ENCODE measurements around the gene CCT6B. TPM values are rescaled to one million over a fixed set of nuclear protein-coding genes. Genes with fewer than 3 reads are reported as not detected.
"Not testable (repeated sequence)": the region's sequence is repeated elsewhere in the genome, so short reads cannot be mapped to it uniquely, and the experiment has no call there.

Gene CCT6B
- total RNA-seq, 1 experiment from 2014 or later = 1.1 TPM

DNA sequence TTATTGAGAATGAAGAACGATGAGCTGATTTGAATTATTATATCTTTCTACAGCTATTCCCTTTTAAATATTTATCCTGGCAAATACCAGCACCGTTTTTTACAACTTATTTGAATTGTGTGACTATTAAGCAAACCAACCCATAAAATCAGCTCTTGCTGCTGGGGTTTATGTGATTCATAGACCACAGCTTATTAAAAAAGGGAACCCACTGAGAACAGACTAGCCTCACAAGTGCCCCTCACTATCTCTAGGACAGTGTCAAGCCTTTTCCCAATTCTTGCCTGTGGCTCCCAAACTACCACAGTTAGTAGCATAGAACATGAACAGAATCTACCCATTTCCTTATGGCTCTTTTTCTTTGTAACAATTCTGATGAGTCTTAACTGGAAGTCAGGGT, 12.9 kb upstream of the CCT6B start:
- no peak overlapping the region for H3K27ac ChIP-seq (ENCODE audit: low read depth, low read length)
- intact Hi-C loops (cut with micrococcal nuclease) = no loop called here
- no peaks in the 10 kb centered on the region for H3K27me3 ChIP-seq (ENCODE audit: insufficient read depth, low read length)
- no peak overlapping the region for H3K4me2 ChIP-seq (ENCODE audit: low read length)
- ChIA-PET POLR2A (no interaction called here), RAD21 (ENCODE audit: low non-redundant PET in 1 of 2, low total read pairs in 2 of 2, uncharacterized antibody in 2 of 2, unreplicated experiment in 2 of 2) (no interaction called here), CTCF (no interaction called here)
- H3K9me2 ChIP-seq (ENCODE audit: insufficient read depth) = no peaks in the 10 kb centered on the region
- no TSS peak for BruUV-seq (replicated peaks)
- H3K4me1 ChIP-seq (ENCODE audit: control insufficient read depth in 1 of 2, insufficient read depth in 2 of 2, low read length in 2 of 2) = peaks cover 0 to 1% of the 10 kb centered on the region in 2 experiments; a peak in 2 of 4 replicates
- no peak for DNase-seq (ENCODE audit: low read depth, low spot score)
- H3K9me3 ChIP-seq (ENCODE audit: control insufficient read depth in 1 of 2, insufficient read depth in 1 of 2, low read depth in 1 of 2, low read length in 2 of 2) = no peaks in the 10 kb centered on the region
- TF ChIP-seq EGR1 (IDR thresholded peaks at IDR 0.05; ENCODE audit: low read depth) = no peak
- TF ChIP-seq ELF1 (IDR thresholded peaks at IDR 0.05; ENCODE audit: borderline replicate concordance, low read depth) = no peak
- no peak overlapping the region for H3K9ac ChIP-seq (ENCODE audit: low read length)
- no peak overlapping the region for H2AFZ ChIP-seq (ENCODE audit: low read depth, low read length, poor library complexity, severe bottlenecking)
- H3K4me3 ChIP-seq (replicated peaks in 1 of 2; ENCODE audit: low read depth in 1 of 2, low read length in 2 of 2) = no peak overlapping the region
- H4K20me1 ChIP-seq (ENCODE audit: insufficient read depth) = no peaks in the 10 kb centered on the region
- H3K36me3 ChIP-seq (ENCODE audit: control insufficient read depth in 1 of 2, insufficient read depth in 2 of 2, low read length in 2 of 2) = no peaks in the 10 kb centered on the region
- no peak for ATAC-seq
- H3K79me2 ChIP-seq (ENCODE audit: insufficient read depth, low read length) = no peaks in the 10 kb centered on the region

DNA sequence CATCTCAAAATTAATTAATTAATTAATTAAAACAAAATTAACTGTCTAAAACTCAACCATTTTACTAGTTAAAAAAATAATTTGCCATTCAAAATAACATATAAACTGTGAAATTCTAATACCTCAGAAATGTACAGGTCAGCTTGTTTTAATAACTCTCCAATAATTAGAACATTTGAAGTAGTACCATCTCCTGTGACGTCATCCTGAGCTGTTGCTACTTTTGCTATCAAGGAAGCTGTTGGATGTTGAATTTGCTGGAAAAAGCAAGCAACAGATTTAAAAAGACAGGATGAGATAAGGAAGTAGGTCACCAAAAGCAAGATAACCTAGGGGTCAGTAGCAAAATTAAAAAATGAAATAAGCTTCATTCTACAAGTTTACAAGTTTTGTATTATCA, 2.8 kb downstream of the CCT6B start:
- POLR2A ChIA-PET = no interaction called here
- CTCF ChIA-PET = no interaction called here
- ATAC-seq = no peak

GRCh38 chr17:34950780-34951179, 10.5 kb downstream of the CCT6B start:
- peaks cover 16% of the 10 kb centered on the region; the same call in 1 of the 2 replicates for H3K27me3 ChIP-seq (ENCODE audit: insufficient read depth, low read length)
- BruUV-seq (replicated peaks) = not testable (repeated sequence)

More for the DNA sequence above, 2.8 kb downstream of the CCT6B start:
- H3K9me3 ChIP-seq (ENCODE audit: control insufficient read depth in 1 of 2, insufficient read depth in 1 of 2, low read depth in 1 of 2, low read length in 2 of 2) = no peaks in the 10 kb centered on the region
- peaks cover 21% of the 10 kb centered on the region for H3K79me2 ChIP-seq (ENCODE audit: insufficient read depth, low read length)
- H3K9ac ChIP-seq (ENCODE audit: low read length) = no peak overlapping the region
- no peak for DNase-seq (ENCODE audit: low read depth, low spot score)
- H3K9me2 ChIP-seq (ENCODE audit: insufficient read depth) = no peaks in the 10 kb centered on the region
- RAD21 ChIA-PET (ENCODE audit: low non-redundant PET in 1 of 2, low total read pairs in 2 of 2, uncharacterized antibody in 2 of 2, unreplicated experiment in 2 of 2) = no interaction called here
- no peak overlapping the region for H3K4me2 ChIP-seq (ENCODE audit: low read length)
- intact Hi-C loops (cut with micrococcal nuclease) = no loop called here
- no peak overlapping the region for H3K27ac ChIP-seq (ENCODE audit: low read depth, low read length)
- H4K20me1 ChIP-seq (ENCODE audit: insufficient read depth) = no peaks in the 10 kb centered on the region
- H3K36me3 ChIP-seq (ENCODE audit: control insufficient read depth in 1 of 2, insufficient read depth in 2 of 2, low read length in 2 of 2) = peaks cover 0 to 5% of the 10 kb centered on the region in 2 experiments; a peak in 1 of 4 replicates
- no peak overlapping the region for H3K4me3 ChIP-seq (replicated peaks in 1 of 2; ENCODE audit: low read depth in 1 of 2, low read length in 2 of 2)
- H3K4me1 ChIP-seq (ENCODE audit: control insufficient read depth in 1 of 2, insufficient read depth in 2 of 2, low read length in 2 of 2) = peaks cover 7 to 14% of the 10 kb centered on the region in 2 experiments; a peak in 3 of 4 replicates
- BruUV-seq (replicated peaks) = no TSS peak
- TF ChIP-seq ZNF274 (IDR thresholded peaks at IDR 0.05; ENCODE audit: low read depth, low read length) (no peak), POLR2AphosphoS5 (IDR thresholded peaks at IDR 0.05; ENCODE audit: low read depth, low read length) (no peak), EGR1 (IDR thresholded peaks at IDR 0.05; ENCODE audit: low read depth) (no peak), POLR2A (IDR thresholded peaks at IDR 0.05; ENCODE audit: borderline replicate concordance, extremely low read depth, insufficient read depth, insufficient read length) (no peak), JUND (IDR thresholded peaks at IDR 0.05) (no peak), RAD21 (IDR thresholded peaks at IDR 0.05; ENCODE audit: low read depth) (no peak), ATF3 (IDR thresholded peaks at IDR 0.05) (no peak), ELF1 (IDR thresholded peaks at IDR 0.05; ENCODE audit: borderline replicate concordance, low read depth) (no peak)
- TF ChIP-seq, protein P1, sequence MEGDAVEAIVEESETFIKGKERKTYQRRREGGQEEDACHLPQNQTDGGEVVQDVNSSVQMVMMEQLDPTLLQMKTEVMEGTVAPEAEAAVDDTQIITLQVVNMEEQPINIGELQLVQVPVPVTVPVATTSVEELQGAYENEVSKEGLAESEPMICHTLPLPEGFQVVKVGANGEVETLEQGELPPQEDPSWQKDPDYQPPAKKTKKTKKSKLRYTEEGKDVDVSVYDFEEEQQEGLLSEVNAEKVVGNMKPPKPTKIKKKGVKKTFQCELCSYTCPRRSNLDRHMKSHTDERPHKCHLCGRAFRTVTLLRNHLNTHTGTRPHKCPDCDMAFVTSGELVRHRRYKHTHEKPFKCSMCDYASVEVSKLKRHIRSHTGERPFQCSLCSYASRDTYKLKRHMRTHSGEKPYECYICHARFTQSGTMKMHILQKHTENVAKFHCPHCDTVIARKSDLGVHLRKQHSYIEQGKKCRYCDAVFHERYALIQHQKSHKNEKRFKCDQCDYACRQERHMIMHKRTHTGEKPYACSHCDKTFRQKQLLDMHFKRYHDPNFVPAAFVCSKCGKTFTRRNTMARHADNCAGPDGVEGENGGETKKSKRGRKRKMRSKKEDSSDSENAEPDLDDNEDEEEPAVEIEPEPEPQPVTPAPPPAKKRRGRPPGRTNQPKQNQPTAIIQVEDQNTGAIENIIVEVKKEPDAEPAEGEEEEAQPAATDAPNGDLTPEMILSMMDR (IDR thresholded peaks at IDR 0.05 in 2 of 3, conservative IDR thresholded peaks at IDR 0.05 in 1 of 3; ENCODE audit: borderline replicate concordance in 1 of 3, insufficient read depth in 1 of 3, low read depth in 2 of 3, low read length in 2 of 3) = no peak
- H2AFZ ChIP-seq (ENCODE audit: low read depth, low read length, poor library complexity, severe bottlenecking) = no peak overlapping the region
- H3K27me3 ChIP-seq (ENCODE audit: insufficient read depth, low read length) = no peaks in the 10 kb centered on the region

More at GRCh38 chr17:34950780-34951179, 10.5 kb downstream of the CCT6B start:
- H3K4me3 ChIP-seq (replicated peaks in 1 of 2; ENCODE audit: low read depth in 1 of 2, low read length in 2 of 2); DNase-seq (ENCODE audit: low read depth, low spot score); intact Hi-C loops (cut with micrococcal nuclease); RAD21 ChIA-PET (ENCODE audit: low non-redundant PET in 1 of 2, low total read pairs in 2 of 2, uncharacterized antibody in 2 of 2, unreplicated experiment in 2 of 2); POLR2A ChIA-PET; H2AFZ ChIP-seq (ENCODE audit: low read depth, low read length, poor library complexity, severe bottlenecking); H3K9me2 ChIP-seq (ENCODE audit: insufficient read depth); H3K9me3 ChIP-seq (ENCODE audit: control insufficient read depth in 1 of 2, insufficient read depth in 1 of 2, low read depth in 1 of 2, low read length in 2 of 2); H3K27ac ChIP-seq (ENCODE audit: low read depth, low read length); H3K9ac ChIP-seq (ENCODE audit: low read length); H3K36me3 ChIP-seq (ENCODE audit: control insufficient read depth in 1 of 2, insufficient read depth in 2 of 2, low read length in 2 of 2); H3K4me1 ChIP-seq (ENCODE audit: control insufficient read depth in 1 of 2, insufficient read depth in 2 of 2, low read length in 2 of 2); H3K4me2 ChIP-seq (ENCODE audit: low read length); CTCF ChIA-PET; H3K79me2 ChIP-seq (ENCODE audit: insufficient read depth, low read length); H4K20me1 ChIP-seq (ENCODE audit: insufficient read depth); ATAC-seq: not testable (repeated sequence)
